CMK (cell line): ENCODE measurements around the gene EFHC2.
"Not testable (repeated sequence)": the region's sequence is repeated elsewhere in the genome, so short reads cannot be mapped to it uniquely, and the experiment has no call there.

Experiments used
- DNase-seq: peaks from one replicate; pipeline ENCODE4 v3.0.0-alpha.2; 2010; ENCODE audit warnings: low read depth

Gene EFHC2

DNA sequence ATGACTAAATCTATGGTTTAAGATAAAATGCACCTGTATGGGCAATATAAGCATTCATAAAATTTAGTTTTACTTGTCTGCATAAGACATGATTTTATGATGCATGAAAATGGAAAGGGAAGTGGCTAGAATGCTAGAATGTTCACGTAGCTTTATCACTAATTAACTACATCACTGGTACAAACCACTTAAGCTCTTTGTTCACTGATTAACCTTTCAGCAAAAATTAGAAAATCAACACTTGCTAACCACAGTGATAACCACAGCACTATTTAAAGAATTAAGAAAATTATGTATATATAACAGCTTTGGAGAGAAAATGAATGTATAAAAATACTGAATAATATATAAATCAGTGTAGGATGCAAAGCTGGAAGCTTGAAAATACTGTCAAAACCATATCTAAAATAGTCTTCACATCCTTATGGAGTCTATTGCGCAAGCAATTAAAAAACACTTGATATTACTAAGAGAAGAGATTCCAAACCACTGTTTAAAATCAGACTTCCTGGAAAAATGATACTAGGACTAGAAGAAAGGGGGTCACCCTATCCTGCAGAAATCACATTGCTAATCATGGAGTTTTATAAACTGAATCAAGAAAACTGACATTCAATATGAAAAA is 51.9 kb downstream of the EFHC2 start:
- DNase-seq: no peak

DNA sequence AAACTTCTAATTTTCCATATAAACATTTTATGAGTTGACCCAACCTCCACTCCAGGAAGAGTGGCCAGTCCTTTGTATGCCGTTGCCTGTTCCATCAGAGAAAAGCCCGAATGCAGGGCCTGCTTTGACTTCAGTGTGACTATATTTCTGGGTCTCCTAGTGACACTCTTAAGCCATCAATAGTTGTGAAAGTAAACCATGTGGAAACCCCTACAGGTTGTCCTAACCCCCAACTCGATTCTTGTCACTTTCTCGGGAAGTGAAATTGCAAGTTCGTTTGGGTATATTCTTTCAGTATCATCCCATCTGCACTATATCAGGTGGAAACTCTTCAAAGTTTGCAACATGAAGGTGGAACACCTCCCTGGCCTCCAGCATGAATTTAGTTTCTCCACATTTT is 52.8 kb downstream of the EFHC2 start:
- no peak for DNase-seq

DNA sequence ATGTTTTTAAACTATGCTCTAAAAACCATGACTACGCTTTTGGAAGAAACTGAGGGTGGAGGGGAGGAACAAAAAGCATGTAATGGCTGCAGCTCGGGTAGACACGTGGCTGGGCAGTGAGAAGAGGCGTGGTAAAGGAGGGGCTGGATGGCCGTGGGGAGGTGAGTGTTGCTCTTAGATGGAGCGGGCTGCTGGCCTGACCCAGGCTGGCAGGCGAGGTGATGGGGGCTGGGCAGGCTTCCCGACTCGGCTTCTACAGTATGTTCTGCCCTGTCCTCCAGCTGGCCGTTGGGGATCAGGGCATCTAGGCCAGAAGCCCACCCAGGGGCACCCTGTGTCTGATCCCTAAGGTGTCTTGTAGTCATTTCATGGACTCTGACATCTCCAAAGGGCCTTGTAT is 60.7 kb downstream of the EFHC2 start:
- no peak for DNase-seq

DNA sequence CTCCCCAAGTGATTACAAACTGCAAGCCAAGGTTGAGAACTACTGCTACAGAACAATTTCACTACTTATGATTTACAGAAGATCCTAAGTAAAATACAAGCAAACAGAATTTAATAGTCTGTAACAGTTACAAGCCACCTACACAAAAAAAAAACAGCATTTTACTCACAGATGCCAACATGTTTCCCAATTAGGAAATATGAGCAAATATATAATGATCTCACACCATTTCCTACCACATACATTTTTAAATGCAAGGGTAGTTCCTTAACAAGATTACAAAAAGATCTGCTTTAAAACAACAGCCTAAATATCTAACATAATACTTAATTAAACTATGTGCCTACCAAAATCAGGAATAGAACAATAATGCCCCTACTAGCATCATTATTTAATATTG is 63.4 kb downstream of the EFHC2 start:
- no peak for DNase-seq

DNA sequence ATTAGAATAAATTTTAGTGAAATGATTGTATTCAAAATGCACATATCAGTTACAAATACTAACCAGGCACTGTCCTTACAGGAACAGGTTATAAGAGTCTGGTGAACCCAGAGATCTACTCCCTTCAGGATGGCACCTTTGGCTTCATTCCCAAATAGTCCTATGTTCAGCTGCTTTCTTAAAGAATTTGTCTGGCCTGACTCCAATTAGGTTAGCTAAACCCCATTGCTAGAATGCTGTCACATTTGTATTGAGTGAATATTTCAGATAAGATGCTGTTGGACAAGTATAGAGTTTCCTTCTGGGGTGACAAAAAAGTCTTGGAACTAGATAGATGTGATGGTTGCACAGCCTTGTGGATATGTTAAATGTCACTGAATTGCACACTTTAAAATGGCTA is 69.4 kb downstream of the EFHC2 start:
- no peak for DNase-seq

DNA sequence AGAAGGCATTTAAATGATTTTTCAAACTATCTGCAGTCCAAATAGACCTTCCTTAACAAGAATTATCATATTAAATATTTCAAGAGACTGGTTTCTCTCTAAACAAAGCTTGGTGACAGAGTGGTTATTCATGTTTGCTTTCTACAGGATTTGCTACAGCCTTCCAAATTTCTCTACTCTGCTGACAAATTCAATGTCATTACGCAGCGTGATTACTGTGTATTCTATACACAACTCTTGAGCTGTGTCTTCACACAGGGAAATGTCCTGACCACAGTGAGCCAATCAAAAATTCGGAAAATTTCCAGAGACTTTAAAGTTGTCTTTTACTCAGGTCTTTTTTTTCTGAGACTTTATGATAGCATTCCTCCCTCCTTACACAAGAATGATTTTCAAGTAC is 75.6 kb downstream of the EFHC2 start:
- DNase-seq: no peak

DNA sequence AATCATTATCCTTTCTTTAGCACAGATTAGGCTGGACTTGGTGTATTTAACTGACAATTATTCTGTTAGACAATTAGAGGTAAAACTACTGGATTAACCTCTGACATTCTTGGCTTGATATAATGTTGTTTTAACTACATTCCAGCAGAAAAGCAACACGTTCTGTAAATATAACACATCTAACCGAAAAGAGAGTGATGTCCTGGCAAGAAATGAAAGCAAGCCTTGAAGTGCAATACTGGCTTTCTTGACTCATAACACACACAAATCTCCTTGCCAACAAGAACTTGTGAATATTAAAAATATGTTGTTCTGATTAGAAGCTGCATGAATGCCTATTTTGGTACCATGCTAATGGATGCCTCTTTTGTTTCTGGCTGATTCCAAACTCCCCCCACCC is 76.4 kb downstream of the EFHC2 start:
- DNase-seq: no peak

DNA sequence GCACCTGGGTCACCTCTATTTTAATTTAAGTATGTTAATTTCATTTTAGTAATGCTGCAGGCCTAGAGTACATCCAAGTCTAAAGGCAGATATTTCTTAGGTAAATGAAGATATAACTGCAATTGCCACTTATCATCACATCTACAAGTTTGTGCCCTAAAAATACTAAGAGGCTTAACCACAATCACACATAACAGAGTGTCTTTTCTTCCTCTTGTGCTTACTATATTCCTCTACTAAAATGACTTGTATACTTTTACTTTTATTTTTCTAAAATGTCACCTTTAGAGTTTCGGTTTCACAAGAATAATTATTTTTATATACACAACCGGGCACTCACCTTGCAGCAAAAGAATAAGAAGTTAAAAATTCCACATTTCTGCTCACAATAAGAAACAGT is 77.9 kb downstream of the EFHC2 start:
- no peak for DNase-seq

DNA sequence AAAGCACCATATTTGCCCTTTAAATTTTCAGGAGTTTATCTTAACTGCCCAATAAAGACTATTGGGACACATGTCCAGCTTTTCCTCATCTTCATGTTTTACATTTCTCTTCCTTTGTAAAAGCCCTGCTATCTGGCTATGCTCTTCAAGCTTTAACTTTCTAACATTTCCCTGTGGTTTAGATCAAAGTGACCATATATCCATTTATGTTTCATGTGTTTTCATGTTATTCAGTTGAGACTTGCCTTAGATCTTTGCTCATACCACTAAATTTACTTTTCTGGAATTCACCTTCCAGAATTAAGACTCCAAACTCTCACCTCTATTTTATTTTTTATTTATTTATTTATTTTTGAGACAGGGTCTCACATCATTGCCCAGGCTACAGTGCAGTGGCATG is 78.5 kb downstream of the EFHC2 start:
- DNase-seq: no peak

DNA sequence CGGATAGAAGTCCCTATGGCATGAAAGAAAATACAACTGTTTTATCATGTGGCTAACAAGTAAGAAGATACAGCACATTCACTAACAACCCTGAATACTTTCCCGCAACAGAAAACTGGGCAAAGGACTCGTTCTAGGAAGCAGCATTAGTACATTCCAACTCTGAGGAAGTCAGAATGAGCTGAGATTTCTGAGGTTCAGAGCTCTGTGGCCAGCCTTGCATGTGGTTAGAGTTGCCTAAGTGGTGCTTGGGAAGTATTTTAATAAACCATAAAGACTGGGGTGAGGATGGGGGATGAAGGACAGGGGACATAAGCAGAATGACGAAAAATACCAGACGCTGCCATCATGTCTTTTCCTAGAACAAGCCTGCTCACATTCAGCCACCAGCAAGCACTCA is 82.2 kb downstream of the EFHC2 start:
- no peak for DNase-seq

DNA sequence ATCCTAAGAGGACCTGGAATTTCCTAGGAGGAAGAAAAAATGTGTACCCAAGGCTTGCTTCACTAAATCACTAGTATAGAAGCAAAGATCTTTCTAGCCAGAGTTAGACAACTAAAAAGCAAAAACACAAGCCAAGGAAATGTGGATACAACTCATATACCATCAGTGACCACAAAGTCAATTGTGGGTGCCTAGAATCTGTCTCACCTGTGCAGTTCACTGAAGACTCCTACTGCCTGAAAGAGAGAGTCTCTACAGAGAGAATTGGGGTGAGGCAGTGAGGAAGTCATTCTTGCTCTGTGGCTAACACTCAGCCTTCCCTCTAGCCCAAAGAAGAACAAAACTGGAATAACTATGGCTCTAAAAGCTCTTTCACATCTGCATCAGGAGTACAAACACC is 82.9 kb downstream of the EFHC2 start:
- no peak for DNase-seq

DNA sequence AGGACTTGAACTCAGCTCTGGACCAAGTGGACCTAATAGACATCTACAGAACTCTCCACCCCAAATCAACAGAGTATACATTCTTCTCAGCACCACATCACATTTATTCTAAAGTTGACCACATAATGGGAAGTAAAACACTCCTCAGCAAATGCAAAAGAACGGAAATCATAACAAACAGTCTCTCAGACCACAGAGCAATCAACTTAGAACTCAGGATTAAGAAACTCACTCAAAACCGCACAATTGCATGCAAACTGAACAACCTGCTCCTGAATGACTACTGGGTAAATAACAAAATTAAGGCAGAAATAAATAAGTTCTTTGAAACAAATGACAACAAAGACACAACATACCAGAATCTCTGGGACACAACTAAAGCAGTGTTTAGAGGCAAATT is 87.7 kb downstream of the EFHC2 start:
- not testable (repeated sequence) for DNase-seq

DNA sequence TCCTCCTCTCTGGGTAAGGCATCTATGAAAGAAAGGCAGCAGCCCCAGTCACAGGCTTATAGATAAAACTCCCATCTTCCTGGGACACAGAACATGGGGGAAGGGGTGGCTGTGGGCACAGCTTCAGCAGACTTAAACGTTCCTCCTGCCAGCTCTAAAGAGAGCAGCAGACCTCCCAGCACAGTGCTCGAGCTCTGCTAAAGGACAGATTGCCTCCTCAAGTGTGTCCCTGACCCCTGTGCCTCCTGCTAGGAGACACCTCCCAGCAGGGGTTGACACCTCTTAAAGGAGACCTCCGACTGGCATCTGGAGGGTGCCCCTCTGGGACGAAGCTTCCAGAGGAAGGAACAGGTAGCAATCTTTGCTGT is 89.9 kb downstream of the EFHC2 start:
- no peak for DNase-seq

DNA sequence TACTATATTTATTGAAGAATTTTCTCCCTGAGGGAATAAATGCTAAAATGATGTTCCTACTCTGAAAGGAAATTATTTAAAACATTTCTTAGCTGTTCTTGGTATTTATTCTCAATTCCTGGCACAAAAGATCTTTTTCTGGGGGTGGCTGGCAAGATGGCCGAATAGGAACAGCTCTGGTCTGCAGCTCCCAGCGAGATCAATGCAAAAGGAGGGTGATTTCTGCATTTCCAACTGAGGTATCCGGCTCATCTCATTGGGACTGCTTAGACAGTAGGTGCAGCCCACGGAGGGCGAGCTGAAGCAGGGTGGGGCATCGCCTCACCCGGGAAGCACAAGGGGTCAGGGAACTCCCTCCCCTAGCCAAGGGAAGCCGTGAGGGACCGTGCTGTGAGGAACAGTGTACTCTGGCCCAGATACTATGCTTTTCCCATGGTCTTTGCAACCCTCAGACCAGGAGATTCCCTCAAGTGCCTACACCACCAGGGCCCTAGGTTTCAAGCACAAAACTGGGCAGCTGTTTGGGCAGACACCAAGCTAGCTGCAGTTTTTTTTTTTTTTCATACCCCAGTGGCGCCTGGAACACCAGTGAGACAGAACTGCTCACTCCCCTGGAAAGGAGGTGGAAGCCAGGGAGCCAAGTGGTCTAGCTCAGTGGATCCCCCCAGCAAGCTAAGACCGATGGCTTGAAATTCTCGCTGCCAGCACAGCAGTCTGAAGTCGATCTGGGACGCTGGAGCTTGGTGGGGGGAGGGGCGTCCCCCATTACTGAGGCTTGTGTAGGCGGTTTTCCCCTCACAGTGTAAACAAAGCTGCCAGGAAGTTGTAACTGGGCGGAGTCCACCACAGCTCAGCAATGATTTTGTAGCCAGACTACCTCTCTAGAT is 90.5 kb downstream of the EFHC2 start:
- DNase-seq: peak; percentile 42

DNA sequence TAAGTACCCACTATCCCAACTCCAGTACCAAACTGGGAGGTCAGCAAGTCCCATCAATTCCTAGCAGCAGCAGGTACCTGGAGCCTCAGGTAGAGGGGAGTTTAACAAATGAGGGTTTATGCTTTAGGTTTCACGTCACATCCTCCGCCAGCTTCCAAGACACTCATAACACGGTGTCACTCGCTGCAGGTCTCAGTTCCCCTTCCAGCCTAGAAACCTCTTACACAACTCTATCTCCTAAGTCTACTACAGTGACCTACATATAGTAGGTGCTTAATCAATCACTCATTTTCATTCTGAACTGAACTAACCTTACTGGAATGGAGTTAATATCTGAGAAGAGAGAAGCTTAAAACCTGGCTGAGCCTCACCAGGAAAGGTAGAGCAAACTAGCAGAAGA is 96.0 kb downstream of the EFHC2 start:
- no peak for DNase-seq

DNA sequence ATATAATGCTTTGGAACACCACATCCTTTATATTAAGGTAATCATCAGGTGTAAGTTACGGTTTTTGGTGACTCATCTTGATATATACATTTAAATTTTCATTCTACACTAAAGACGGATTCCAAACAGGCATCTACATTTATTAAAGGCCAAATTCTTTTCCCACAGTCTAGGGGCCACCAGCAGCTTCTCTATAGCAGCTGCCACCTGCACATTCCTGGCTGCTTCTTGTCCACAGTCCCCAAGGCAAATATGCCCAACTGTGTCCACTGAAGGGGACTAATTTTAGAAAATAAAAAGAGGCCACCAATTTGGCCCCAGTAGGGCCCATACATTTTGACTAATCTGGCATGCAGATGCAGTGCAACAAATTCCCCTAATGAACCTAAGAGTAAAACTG is 96.6 kb downstream of the EFHC2 start:
- DNase-seq: no peak

DNA sequence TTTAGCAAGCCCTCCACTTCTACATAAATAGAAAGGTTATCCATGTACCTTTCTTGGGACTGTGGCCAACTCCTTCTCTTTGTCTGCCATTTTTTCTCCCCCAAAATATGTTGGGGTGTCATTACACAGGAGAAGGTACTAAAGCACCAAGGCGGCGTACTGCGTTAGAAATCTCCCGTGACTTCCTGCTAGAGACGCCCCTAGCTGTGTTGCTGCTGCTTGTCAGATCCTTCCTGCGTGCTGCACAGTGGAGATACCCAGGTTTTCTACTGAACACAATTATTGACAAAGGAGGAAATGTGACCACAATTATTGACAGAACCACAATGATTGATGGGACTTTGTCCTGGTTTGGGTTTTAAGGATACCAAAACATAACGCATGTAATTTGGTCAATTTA is 97.7 kb downstream of the EFHC2 start:
- DNase-seq: no peak

DNA sequence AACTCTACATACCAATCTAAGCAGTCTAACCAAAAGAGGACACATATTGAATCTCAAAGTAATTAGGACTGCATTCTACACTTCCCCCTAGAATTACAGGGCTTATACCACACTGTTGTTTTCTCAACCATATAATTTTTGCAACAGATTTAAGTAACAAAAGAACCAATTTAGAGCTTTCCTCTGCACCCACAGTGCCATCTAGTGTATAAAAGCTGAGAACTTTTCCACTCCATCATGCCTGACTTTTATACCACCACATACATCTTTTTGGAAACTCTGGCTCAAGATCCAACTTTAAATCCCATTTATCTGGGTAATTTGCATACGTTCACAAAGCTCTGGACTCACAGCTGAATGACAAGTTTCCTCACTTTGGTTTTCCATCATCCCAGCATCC is 99.5 kb downstream of the EFHC2 start:
- no peak for DNase-seq

DNA sequence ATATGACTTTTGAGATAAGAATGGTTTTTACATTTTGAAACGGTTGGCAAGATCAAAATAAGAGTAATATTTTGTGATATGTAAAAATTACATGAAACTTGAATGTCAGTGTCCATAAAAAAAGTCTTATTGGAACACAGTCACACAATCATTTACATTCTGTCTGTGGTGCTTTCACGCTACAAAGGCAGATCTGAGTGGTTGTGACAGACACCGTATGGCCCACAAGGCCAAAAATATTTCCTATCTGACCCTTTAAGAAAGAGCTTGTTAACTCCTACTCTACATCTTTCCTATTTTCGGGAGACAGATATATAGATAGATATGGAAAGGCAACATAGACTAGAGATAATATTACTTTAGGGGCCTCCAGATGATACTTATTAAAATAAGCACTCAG is 101.9 kb downstream of the EFHC2 start:
- DNase-seq: no peak

DNA sequence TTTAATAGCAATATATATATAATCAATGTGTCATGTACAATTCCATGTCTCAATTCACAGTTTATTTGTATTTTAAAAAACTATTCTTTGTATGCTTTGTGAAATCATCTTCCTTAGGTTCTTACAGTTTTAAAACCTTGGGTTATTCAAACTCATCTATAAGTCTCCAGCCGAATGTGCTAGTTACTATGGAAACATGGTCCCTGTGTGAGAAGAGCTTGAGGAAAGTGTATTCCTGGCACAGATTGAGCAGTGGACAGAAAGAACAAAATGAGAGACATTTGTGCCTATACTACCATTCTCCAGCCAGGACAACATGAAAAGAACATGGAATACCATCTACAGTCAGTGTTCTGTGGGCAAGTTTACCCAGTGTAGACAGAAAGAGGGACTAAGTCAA is 103.4 kb downstream of the EFHC2 start:
- no peak for DNase-seq

DNA sequence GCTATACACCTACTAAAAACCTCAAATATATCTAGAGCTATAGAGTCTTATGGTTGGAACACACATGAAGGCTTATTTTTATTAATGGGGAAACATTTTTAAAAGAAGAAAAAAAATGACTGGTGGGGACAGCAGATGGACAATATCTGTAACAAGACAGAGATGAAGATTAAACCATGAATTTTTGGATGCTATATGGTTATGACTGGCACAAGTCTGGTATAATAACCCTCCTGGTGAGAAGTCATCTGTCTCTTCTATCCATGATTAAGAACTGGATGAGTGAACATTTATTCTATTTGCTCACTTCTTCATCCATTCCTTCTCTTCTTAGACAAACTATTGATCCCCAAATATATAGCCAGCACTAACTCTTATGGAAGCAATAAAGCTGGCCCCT is 104.4 kb downstream of the EFHC2 start:
- no peak for DNase-seq

DNA sequence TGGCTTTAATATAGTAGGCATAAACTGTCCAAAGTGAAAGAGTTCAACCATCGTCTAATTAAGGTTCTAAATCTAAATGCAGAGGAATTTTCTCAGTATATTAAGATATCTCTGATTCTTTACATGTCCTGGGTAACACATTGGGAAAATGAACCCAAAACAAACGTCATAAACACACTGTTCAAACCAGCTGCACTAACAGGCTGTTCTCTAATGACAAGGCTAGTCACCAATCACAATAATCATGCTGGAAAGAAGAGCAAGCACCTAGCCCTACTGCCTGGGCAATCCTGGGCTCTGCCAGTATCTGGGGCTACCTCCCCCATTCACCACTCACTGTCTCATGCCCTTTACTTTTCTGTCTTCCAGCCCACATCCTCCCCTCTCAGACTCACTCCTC is 107.9 kb downstream of the EFHC2 start:
- DNase-seq: no peak

DNA sequence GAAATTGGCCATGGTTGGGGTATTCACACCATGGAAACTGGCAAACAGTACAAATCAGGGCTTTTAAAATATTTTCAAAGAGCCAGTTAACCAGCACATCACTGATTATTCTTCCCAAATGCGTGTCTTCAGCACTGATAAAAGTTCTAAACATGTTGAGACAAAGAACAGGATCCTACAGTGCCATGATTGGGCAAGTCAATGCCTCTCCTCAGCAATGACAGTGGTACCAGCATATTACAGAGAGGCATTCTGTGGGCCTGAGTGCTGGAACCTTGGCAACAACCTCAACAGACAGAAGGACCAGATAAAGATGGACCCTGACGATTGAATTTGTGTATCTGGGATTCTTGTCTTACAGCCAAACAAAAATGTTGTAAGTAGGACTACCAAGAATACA is 108.9 kb downstream of the EFHC2 start:
- no peak for DNase-seq

DNA sequence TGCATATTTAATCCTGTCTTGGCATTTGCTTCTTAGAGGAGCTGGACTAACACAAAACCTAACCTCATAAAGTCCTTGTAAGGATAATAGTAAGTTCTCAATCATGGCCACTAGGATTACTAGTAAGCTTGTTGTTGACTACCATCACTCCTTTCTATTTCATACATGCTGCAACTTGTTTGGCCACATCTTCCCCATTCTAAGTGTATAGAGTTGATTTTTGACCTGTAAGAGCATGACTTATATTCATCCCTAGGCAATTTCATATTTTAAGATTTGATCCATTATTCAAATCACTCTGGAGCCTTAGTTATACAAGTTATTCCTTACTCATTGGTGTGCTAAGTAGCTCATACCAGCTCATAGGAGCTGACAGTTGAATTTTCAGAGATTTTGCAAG is 109.4 kb downstream of the EFHC2 start:
- no peak for DNase-seq
